ENCODE data around the gene GAK.

The GAK gene

DNA sequence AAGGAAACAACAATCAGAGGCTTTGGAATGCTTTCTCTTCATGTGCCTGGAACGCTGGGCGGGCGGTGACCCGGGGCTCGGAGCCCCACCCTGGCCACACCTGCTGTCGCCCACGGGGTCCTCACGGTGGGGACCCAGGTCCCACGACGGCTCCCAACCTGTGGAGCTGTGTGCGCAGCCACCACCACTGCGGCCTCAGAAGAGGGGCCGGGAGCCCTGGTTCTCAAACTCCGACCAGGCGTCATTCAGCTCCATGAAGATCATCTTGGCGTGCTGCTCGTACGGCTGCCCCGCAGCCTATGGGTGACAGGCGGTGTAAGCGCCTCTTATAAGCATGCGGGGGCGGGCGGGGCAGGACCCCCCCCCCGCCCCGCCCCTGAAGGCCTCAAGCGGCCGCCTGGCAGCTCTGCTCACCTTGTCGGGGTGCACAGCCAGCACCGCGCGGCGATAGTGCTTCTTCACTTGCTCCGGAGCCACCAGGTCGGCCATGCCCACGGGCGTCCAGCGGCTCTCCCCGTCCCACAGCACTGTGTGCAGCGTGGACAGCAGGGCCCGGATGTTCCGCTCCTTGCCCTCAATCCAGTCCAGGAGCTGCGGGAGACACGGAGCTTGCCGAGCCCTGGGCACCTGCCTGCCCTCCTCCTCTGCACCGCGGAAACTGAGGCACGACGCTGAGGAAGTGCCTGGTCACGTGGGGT is 82.5 kb downstream of the GAK start:
- no peak for DNase-seq (ENCODE audit: low read depth)

DNA sequence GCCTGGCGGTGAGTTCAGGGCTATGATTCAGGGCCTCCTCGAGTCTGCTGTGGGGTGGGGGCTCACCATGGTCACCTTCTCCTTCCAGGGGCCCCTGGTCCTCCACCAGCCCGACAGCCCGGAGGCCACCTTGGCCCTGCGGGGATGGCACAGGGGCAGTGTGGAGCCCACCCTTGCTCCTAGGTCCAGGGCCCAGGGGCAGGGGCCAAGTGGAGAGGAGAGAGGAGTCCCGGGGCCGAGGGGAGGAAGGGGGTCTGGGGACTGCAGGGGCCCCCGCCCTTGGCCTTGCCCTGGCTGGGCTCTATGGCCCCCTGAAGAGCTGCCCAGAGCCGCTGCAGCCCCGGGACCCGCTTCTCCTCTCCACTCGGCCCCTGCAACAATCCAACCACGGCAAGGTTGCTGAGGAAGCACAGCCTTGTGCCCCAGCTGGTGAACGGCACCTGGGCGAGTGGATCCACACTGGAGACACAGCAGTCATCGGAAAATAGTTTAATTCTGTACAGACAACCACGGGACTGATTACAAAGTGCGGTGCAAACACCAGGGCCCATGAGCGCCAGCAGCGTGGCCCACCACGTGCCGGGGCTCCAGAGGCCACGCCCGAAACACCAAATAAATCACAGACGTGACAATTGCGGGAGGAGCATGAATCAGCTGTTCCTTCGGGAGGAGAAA is 83.2 kb downstream of the GAK start:
- DNase-seq (ENCODE audit: low read depth): no peak

DNA sequence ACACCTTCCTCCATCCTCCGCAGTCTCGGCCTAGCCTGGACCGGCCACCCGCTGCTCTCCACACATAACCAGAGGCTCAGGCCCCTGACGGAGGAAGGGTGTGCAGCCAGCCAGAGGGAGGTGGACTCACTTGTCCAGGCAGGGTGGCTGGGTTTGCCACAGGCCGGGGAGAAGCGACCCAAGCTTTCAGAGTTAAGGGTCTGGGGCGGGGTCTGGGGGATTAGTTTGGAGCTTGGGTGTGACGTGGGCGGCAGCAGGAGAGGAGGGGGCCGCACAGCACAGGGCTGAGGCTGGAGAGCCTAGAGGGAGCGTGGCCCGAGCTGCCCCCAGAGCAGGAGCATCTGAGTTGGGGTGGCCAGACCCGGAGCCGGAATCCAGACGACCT is 83.8 kb downstream of the GAK start:
- DNase-seq (ENCODE audit: low read depth): no peak

DNA sequence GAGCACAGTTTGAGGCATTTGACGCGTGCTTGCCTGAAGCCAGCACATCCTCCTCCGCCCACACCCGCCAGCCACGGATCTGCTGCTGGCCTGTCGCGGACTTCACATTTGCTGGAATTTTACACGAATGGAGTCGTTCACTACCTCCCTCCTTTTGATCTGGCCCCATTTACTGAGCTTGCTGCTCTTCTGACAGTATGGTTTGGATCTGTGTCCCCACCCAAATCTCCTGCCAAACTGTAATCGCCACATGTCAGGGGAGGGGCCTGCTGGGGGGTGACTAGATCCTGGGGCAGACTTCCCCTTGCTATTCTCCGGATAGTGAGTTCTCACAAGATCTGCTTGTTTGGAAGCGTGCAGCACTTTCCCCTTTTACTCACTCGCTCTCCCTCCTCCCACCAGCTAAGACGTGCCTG is 86.3 kb downstream of the GAK start:
- no peak for DNase-seq (ENCODE audit: low read depth)

DNA sequence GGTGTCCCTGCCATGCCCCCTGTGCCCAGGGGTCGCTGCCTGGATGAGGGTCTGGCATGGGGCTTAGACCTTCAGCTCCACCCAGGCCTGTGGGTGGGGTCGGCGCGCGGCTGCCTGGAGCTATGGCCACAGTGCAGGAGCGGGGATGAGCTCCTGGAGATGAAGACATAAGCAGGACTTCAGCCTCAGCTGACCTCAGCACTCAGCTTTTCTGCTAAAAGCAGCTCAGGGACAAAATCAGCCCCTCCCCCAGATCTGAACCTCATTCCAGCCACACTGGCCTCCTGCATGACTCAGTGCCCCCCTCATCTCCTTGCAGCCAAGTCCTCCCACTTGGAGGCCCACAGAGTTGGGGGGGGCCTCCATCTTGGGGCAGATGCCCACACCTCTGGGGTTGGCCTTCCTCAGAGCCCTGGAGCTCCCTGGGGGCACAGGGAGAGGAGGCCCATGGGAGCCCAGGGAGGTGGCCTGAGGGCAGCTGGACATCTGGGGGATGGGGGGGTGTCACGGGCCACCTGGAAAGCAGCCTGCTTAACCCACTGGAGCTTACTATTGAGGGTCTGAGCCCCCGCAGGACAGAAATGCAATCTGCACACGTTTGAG is 86.8 kb downstream of the GAK start:
- no peak for DNase-seq (ENCODE audit: low read depth)

DNA sequence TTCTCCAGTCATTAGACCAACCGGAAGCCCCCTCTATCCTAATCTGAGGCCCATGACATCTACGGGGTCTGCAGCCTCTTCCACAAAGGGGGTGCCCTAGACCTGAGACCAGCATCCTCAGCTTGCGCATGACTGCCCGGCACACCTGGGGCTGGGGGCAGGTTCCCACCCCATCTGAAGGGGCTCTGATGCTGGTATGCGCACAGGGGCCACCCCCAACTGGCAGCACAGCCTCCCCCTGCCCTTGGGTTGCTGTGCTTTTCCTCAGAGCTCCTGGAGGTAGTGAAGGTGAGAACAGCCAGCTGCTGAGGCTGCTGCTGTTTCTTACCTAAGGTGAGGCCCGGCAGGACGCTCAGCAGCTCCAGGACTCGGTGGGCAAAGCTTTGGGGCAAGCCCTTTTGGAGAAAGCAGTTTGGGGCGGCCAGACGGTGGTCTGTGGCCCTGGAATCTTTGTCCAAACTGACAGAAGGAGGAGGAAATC is 87.3 kb downstream of the GAK start:
- no peak for DNase-seq (ENCODE audit: low read depth)

DNA sequence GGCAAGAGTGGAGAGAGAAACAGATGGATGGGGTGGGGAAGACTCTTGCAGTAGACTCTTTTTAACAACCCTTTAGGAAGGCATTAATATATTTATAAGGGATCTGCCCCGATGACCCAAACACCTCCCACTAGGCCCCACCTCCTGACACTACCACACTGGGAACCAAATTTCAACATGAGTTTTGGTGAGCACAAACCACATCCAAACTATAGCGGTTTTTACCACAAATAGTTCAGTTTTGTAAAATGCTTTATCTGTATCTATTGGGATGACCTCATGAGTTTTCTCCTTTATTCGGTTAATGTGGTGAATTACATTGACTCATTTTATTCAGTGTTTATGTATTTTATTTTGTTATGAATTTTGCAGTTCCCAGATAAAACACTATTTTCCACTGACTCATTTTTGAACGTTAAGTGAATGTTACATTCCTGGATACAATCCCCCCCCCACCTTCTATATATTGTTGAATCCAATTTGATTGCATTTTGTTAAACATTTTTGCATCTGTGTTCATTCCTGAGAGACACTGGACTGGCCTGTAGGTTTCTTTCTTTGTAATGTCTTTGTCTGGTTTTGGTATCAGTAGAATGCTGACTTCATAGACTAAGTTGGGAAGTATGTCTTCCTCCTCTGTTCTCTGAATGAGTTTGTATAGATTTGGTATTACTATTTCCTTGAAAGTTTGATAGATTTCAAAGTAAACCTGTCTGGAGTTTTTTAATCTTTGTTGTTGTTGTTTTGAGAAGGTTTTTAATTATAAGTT is 92.3 kb downstream of the GAK start:
- no peak for DNase-seq (ENCODE audit: low read depth)

DNA sequence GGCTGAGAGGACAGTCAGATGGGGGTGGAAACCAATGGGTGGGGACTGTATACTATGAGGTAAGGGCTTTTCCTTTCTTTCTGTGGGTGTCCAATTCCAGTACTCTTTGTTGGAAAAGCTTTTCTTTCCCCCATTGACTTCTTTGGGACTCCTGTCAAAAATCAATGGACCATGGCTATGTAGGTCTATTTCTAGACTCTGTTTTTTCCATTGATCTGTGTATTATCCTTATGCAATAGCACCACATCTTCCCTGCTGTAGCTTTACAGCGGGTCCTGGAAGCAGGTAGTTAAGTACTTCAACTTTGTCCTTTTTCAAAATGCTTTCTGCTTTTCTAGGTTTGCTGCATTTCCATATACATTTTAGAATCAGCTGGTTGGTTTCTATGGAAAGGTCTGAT is 94.3 kb downstream of the GAK start:
- no peak for DNase-seq (ENCODE audit: low read depth)

DNA sequence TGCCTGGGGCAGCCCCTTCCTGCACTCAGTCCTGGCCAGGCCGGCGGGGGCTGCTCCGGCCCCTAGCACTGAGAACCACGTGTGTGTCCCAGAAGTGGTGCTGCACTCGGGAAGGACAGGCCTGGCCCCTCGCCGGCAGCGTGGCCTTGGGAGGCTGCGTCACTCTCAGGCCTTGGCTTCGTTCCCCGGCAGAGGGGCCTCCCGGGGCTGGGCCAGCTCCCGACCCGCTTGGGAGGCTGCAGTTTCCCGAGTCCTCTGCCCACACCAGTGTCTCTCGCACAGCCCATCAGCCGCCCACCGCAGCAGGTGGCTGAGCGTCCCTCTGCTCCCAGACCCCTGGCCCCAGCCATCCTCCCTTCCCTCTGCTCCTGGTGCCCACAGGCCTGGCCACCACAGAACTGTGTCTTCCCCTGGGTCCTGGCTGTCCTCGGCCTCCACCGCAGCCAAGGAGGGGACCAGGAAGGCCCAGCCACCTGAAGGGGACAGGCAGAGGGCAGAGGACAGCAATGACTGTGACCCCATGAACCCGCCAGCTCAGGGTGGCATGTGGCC is 95.3 kb downstream of the GAK start:
- no peak for DNase-seq (ENCODE audit: low read depth)

DNA sequence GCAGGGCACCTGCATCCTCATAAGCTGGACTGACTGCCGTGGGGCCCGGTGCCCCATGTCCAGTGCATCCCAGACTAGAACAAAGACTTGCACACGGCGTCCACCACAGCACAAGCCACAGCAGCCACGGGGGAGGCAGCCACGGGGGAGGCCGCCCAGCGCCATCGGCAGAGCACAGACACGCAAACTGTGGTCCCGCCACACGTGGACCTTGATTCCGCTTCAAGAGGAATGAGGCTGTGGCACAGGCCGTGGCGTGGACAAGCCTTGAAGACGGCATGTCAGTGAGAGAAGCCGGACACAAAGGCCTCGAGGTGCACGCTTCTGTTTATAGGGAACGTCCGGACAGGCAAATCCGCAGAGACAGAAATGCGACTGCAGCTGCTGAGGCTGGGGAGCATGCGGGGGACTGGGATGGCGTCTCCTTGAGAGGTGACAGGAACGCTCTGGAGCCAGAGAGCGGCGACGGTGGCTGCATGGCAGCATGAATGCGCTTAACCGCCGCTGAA is 96.1 kb downstream of the GAK start:
- DNase-seq (ENCODE audit: low read depth): no peak

DNA sequence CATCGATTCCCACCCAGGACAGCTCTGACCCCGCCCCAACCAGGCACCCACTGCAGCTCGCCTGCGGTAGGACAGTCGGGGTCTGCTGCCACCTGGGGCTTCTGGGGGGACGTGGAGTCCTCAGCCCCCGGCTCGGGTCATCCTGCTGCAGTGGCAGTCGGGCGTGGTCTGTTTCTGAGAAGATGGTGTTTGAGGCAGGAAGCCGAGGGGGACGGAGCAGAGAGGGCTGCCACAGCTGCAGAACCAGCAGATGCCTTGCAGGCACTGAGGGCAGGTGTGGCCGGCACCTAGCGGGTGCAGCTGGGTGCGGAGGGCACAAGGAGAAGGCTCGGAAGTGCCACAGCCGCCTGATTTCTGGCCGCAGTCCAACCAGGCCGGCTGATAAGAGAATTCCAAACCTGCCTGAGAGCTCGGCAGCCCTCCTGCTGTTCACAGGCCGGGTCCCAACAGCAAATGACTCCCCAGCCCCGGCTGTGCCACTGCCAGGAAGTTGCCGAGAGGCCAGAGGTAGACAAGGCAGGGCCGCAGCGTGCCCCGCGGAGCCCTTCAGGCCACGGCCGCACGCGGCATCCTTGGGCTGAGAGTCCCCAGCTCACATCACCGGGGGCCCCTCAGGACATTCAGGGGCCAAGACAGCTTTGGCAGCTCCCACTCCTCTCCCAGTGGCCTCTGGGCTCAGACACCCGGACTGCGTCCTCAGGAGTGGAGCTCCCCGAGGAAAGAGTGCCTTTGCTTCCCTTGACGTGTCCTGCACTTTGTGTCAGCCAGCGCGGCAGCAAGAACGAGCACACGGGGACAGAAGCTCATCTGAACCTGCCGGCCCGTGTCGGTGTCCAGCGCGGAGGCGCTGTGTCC is 96.7 kb downstream of the GAK start:
- DNase-seq (ENCODE audit: low read depth): no peak

DNA sequence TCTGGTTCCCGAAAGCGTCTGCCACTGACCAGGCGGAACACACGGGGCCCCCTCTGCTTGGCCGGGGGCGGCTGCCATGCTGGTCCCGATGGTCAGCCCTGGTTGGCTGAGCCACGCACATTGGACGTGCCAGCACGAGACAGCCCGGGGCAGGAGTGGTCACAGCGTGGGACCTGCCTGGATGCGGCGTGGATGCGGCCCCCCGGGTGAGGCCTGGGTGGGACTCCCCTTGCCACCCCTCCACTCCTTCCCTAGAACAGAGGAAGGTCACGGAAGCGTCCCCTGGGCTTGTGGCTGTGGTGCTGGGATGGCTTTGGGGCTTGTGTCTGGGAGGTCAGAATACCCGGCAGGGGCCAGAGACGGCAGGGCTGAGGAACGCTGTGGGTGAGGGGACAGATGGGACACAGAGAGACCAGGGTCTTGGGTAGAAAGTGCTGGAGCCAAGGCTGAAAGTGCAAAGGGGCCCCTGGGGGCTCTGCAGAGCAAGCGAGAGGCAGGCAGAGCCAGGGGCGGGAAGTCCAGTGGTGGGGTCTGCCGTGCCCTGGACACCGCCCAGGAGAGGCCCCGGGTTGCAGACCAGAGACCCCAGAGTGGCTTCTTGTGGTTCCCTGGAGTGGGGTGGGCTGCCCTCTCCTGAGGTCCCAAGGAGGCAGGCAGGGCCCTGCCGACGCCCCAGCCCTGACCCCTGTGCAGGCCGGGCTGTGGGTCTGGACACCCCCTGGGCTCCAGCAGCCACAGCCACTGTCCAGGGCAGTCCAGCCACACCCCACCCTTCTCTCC is 97.6 kb downstream of the GAK start:
- no peak for DNase-seq (ENCODE audit: low read depth)

DNA sequence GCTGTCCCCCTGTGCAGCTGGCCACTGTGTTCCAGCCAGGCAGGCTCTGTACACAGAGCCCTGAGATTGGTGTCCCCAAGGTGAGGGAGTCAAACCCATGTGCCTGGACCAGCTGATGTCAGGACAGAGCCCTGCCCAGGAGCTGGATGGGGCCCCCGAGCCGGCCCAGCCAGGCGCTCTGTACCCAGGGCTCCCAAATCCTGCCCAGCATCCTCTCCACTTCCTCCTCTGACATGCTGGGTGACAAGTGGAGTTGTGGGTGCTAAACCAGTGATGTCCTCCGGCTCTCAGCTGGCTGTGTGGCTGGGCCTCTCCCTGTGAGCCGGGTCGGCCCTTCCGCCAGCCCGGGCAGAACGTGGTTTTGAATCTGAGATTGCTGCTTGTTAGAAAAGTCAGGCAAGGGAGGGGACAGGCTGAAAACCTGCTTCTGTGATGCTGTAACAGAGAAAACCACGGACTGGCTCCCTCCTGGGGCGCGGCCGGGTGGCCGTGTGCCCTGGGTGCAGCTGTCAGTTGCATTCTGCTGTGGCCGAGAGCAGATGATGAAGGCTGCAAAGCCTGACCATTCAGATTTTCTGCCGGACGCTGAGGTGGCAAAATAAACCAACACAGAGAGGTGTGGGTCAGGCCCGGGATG is 98.3 kb downstream of the GAK start:
- no peak for DNase-seq (ENCODE audit: low read depth)

DNA sequence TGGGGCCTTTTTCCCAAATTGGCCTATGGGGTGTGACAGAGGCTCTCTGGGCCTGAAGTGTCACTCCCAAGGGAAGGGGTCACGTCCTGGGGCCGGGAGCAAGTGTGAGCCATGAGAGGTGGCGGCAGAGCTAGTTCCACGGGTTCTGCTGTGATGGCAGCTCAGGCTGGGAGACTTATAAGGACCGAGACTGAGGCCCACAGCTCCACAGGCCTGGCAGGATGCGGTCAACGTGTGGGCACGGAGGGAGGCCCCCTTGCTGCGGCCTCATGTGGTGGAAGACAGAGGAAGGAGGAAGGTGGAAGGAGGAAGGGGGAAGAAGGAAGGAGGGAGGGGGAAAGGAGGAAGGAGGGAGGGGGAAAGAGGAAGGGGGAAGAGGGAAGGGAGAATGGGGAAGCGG is 99.0 kb downstream of the GAK start:
- no peak for DNase-seq (ENCODE audit: low read depth)

DNA sequence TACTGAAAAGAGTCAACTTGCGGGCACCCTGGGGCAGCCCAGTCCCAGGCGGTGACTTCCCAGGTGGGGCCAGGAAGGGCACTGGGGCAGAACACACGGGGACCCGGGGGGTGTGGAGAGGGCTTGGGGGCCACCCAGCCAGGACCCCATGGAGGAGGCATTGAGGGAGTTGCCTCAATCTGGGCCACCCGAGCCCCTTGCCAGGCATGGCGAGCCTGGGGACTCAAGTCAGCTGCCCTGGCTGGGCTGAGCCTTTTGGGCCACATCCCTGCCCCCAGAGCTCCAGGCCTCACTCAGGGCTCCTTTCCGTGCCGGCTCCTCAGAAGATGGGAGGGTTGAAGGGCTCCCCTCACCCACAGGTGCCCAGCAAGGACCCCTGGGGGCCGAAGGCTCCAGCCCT is 99.6 kb downstream of the GAK start:
- DNase-seq (ENCODE audit: low read depth): no peak

DNA sequence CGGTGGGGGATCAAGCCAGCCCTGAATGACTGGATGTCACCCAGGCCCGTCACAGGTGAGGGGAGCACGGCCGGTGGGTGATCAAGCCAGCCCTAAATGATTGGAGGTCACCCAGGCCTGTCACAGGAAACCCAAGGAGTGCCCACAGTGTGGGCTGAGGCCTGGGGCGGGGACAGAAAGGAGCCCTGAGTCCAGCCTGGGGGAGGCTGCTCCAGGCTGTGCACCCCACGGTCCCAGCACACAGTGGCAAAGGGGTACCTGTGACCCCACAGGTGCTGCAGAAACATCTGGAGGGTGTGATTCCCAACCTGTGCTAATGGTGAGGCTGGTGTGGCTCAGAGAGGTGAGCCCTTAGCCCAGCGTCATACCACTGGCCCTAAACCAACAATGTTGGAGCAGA is 100.0 kb downstream of the GAK start:
- no peak for DNase-seq (ENCODE audit: low read depth)

DNA sequence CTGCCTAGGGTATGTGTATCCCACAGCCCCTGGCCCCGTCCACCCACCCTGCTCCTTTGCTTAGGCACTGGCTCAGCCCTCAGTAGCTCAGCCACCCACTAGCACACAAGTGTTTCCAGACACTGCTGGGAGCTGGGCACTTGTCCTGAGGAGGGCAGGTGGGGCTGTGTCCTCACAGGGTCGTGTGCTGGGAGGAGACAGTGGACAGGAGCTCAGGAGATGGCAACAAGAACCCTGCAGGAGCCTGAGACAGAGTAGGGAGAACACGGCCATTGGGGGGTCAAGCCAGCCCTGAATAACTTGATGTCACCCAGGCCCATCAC is 100.7 kb downstream of the GAK start:
- no peak for DNase-seq (ENCODE audit: low read depth)

DNA sequence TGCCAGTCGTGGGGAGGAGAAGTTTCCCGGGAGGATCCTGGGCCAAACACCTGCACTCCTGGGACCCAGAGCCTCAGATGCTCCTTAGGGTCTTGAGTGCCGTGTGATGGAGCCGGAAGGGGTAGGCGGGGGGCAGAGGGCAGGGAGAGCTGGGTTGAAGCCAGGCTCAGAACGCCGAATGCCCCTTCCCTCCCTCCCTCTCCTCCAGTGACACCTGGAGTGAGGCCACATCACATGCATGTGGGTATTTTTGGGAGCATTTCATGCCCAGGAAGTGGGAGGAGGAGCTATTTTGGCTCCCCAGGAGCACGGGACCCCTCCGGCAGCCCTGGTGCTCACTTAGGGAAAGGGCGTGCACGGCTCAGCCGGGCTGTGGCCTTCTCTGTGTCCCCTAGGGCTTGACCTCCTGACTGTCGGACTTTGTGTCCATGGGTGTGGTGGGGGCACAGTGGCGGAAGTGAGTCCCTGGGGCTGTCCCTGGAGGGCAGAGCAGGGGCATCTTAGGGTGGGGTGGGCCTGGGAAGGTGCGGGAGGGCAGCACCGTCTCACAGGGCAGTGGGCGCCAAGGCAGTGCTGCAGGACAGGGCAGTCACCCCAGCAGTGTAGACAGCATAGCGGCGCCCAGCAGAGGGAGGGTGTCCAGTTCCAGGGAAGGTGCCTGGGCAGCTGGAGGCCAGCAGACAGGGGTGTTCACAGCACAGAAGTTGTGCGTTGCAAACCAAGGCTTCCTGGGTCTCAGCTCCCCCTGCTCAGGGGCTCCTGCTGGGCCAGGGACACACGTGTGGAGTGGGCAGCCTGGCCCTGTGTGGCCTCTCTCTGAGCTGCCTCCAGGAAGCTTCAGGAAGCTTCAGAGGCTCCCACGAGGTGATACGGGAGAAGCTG is 101.3 kb downstream of the GAK start:
- no peak for DNase-seq (ENCODE audit: low read depth)
